ENCODE results near the gene CAND2. TPM values are rescaled to one million over a fixed set of nuclear protein-coding genes. Genes with fewer than 3 reads are reported as not detected.

Gene CAND2
- total RNA-seq, 4 donors from 2014 or later, result 2.2 to 6.8 (median 4.9) TPM

DNA sequence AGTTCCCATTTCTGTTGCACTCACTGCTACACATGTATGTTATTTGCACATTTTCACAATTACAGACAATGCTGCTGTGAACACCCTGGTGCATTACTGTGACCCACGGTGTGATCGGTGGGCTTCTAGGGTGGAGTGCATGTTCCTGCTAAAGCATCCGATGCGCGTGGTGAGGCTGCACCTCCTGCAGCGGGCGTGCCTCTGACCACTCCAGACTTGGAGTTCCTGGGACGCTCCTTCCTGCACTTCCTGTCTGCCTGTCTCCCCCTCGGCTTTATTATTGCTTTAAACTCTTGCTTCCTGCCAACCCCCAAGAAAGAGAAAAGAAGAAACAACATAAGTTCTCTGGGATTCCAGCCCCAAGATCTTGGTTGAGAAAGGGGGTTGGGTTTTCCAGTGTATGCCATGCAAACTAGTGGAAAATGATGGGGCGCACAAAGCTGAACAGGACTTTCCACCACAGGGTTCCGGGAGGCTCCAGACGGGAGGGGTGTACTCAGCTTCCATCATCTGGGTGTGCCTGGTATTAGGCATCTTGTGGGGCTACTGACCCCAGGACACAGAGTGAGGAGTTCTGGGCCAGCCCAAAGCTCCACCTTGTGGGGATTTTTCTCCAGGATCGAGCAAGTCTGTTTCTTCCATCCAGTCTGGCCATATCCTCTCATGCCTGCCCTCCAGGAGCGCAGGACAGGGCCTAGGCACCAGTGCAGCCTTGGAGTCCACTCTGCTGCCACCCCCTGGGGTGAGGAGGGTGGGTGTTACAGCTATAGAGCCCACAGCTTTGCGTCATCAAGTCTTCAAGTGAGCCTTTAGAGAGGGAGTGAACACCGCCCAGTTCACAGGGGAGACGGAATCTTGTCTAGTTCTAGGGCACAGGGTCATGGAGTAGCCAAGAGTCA is 33.7 kb downstream of the CAND2 start:
- TF ChIP-seq, protein P1, sequence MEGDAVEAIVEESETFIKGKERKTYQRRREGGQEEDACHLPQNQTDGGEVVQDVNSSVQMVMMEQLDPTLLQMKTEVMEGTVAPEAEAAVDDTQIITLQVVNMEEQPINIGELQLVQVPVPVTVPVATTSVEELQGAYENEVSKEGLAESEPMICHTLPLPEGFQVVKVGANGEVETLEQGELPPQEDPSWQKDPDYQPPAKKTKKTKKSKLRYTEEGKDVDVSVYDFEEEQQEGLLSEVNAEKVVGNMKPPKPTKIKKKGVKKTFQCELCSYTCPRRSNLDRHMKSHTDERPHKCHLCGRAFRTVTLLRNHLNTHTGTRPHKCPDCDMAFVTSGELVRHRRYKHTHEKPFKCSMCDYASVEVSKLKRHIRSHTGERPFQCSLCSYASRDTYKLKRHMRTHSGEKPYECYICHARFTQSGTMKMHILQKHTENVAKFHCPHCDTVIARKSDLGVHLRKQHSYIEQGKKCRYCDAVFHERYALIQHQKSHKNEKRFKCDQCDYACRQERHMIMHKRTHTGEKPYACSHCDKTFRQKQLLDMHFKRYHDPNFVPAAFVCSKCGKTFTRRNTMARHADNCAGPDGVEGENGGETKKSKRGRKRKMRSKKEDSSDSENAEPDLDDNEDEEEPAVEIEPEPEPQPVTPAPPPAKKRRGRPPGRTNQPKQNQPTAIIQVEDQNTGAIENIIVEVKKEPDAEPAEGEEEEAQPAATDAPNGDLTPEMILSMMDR (IDR thresholded peaks at IDR 0.05), result no peak
- no peak for ATAC-seq (ENCODE audit: low FRiP score)
- no peak for DNase-seq (ENCODE audit: low spot score)

GRCh38 chr3:12830785-12831156 is 34.3 kb downstream of the CAND2 start:
- ATAC-seq (ENCODE audit: low FRiP score), result no peak
- DNase-seq (ENCODE audit: low spot score), result no peak
- TF ChIP-seq, protein P1 (IDR thresholded peaks at IDR 0.05), result no peak

GRCh38 chr3:12831301-12831866 is 34.9 kb downstream of the CAND2 start:
- TF ChIP-seq, protein P1 (IDR thresholded peaks at IDR 0.05), result no peak
- ATAC-seq (ENCODE audit: low FRiP score), result no peak
- no peak for DNase-seq (ENCODE audit: low spot score)

GRCh38 chr3:12832350-12833221 is 36.1 kb downstream of the CAND2 start:
- ATAC-seq (ENCODE audit: low FRiP score), result no peak
- DNase-seq (ENCODE audit: low spot score), result no peak
- TF ChIP-seq, protein P1 (IDR thresholded peaks at IDR 0.05), result no peak

- DNase-seq (ENCODE audit: low spot score), result no peak
- no peak for ATAC-seq (ENCODE audit: low FRiP score)
- TF ChIP-seq, protein P1 (IDR thresholded peaks at IDR 0.05), result no peak
Observed at GRCh38 chr3:12833222-12834161, 37.0 kb downstream of the CAND2 start.

- ATAC-seq (ENCODE audit: low FRiP score) (no peak), DNase-seq (ENCODE audit: low spot score) (no peak)
- TF ChIP-seq, protein P1 (IDR thresholded peaks at IDR 0.05), result no peak
Observed at GRCh38 chr3:12835052-12835665, 38.7 kb downstream of the CAND2 start.
